ENCODE results near the gene HIF1A.
"Not testable (repeated sequence)": the region's sequence is repeated elsewhere in the genome, so short reads cannot be mapped to it uniquely, and the experiment has no call there.

The HIF1A gene

GRCh38 chr14:61746881-61747280, 51.6 kb downstream of the HIF1A start:
- DNase-seq = no peak

GRCh38 chr14:61747342-61747741, 52.0 kb downstream of the HIF1A start:
- no peak for DNase-seq

- no peak for DNase-seq
These were observed 54.0 kb downstream of the HIF1A start for GRCh38 chr14:61749264-61749663.

GRCh38 chr14:61749867-61750266, 54.6 kb downstream of the HIF1A start:
- DNase-seq = no peak

GRCh38 chr14:61750708-61751474, 55.6 kb downstream of the HIF1A start:
- peak in 57 of 58 donors; percentile 6 to 80 (median 57) for DNase-seq

GRCh38 chr14:61751475-61751989, 56.2 kb downstream of the HIF1A start:
- DNase-seq = no peak

- DNase-seq = no peak
These were observed 57.3 kb downstream of the HIF1A start for GRCh38 chr14:61752626-61753025.

- DNase-seq = no peak
These were observed 58.3 kb downstream of the HIF1A start for GRCh38 chr14:61753631-61754030.

GRCh38 chr14:61754627-61755381, 59.5 kb downstream of the HIF1A start:
- no peak for DNase-seq

- not testable (repeated sequence) for DNase-seq
These were observed 60.0 kb downstream of the HIF1A start for GRCh38 chr14:61755382-61755742.

GRCh38 chr14:61756135-61756534, 60.8 kb downstream of the HIF1A start:
- DNase-seq = no peak

GRCh38 chr14:61759878-61760277, 64.6 kb downstream of the HIF1A start:
- DNase-seq = no peak

GRCh38 chr14:61761557-61761956, 66.2 kb downstream of the HIF1A start:
- peak in 2 of 58 donors; percentile 32 to 54 for DNase-seq

GRCh38 chr14:61761959-61762786, 66.9 kb downstream of the HIF1A start, which contains the start of gene SNAPC1:
Gene SNAPC1, plus strand, starts transcription at chr14:61762420. Its CDS starts 41 bp downstream, at chr14:61762461.
- peak; percentile 49 to 97 (median 93) for DNase-seq

- no peak for DNase-seq
These were observed 69.2 kb downstream of the HIF1A start for GRCh38 chr14:61764342-61765122.

- DNase-seq = no peak
These were observed 70.1 kb downstream of the HIF1A start for GRCh38 chr14:61765225-61765943.

GRCh38 chr14:61766151-61766550, 70.8 kb downstream of the HIF1A start:
- DNase-seq = no peak

- DNase-seq = no peak
These were observed 72.9 kb downstream of the HIF1A start for GRCh38 chr14:61768240-61768639.

- DNase-seq = no peak
These were observed 74.6 kb downstream of the HIF1A start for GRCh38 chr14:61769893-61770292.

GRCh38 chr14:61774861-61775260, 79.5 kb downstream of the HIF1A start:
- no peak for DNase-seq
